Activated T-helper 1 cell treated with anti-CD3 and anti-CD28 coated beads, Interleukin-12 subunit alpha, Interleukin-12 subunit beta, Interleukin-2, Interleukin-4 antibody, amounts not matched to agents 30 ng/mL and 10 ng/mL and 1 ng/mL, durations not matched to agents 14 hours and 24 hours and 36 hours (primary cell): ENCODE results near the gene NBEAL2. TPM values are rescaled to one million over a fixed set of nuclear protein-coding genes. Genes with fewer than 3 reads are reported as not detected.

ENCODE experiments used
- DNase-seq: peaks from one replicate; pipeline ENCODE4 v3.0.0; 2021; ENCODE audit warnings: low spot score
- H3K27ac Mint-ChIP-seq: one replicate; pipeline ENCODE4 v1.8.0; 2021; ENCODE audit warnings: mild to moderate bottlenecking, mixed read lengths
- H3K27me3 Mint-ChIP-seq: one replicate; pipeline ENCODE4 v1.8.0; 2022; ENCODE audit warnings: mild to moderate bottlenecking, moderate library complexity, mixed read lengths; ENCODE audit not compliant: insufficient read depth
- H3K36me3 Mint-ChIP-seq: one replicate; pipeline ENCODE4 v1.8.0; 2021; ENCODE audit warnings: low read depth, mixed read lengths
- H3K4me1 Mint-ChIP-seq: one replicate; pipeline ENCODE4 v1.8.0; 2021; ENCODE audit warnings: low read depth, mixed read lengths
- H3K4me3 Mint-ChIP-seq: one replicate; pipeline ENCODE4 v1.8.0; 2021; ENCODE audit warnings: mild to moderate bottlenecking, moderate library complexity, mixed read lengths
- H3K9me3 Mint-ChIP-seq: one replicate; pipeline ENCODE4 v1.8.0; 2021; ENCODE audit warnings: mixed read lengths
- intact Hi-C: fragments of 100-400 bp; cut with micrococcal nuclease; formaldehyde crosslinking; loops from one replicate; pipeline ENCODE4 v1.15.1; 2024
- total RNA-seq: library from RNA; stranded (reverse); gene quantifications from 2 replicates; pipeline ENCODE4 v1.2.3, GENCODE V29; 2022

The NBEAL2 gene
- total RNA-seq, 1 donor from 2014 or later = 118 TPM

DNA sequence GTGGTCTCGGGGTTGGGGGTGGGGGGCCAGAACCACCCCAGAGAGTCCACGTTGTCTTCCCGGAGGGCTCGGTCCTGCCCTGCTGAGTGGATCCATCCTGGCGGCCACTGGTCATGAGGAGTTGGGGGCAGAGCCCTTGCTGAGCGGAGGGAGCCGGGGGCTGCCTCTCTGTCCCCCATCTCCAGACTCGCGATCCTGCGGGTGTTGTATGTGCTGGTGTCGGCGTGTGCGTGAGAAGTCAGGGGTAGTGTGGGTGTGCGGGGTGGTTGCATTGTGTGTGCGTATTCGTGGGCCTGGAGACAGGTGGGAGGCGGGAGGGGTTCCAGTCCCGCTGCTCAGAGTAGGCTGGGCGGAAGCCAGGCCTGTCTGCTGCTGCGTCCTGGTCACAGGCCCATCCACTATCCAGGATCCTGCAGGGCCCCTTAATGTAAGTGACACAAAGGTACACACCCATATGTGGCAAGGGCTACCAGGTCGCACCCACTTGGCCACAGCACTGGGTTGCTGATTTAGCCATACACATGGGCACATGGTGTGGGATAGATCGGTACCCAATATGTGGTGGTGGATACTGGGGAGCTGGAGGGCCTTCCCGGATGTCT lies 30.7 kb downstream of the NBEAL2 start:
- H3K4me3 Mint-ChIP-seq = no peak overlapping the region
- H3K36me3 Mint-ChIP-seq = peaks cover 14% of the 10 kb centered on the region
- no peaks in the 10 kb centered on the region for H3K27me3 Mint-ChIP-seq
- H3K9me3 Mint-ChIP-seq = no peaks in the 10 kb centered on the region
- intact Hi-C loops = no loop called here
- H3K27ac Mint-ChIP-seq = peak overlapping the region; percentile 32
- H3K4me1 Mint-ChIP-seq = peaks cover 17% of the 10 kb centered on the region
- DNase-seq = no peak

DNA sequence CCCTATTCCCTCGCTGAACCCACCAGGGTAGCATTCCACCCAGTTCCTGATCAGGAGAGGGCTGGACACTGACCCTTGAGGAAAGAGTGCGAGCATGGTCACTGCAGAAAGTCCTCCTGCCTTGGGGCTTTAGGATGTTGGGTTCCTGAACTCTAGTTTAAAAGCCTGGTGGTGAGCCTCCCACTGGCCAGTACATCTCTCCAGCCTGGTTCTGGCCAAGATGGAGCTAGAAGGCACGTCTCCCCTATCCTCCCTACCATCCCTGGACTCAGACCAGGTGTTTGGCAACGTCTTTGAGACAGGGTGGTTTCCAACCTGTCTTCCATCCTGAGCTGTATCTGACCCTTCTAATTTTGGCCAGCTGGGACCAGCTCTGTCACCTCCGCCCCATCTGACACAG lies 31.4 kb downstream of the NBEAL2 start:
- no peak overlapping the region for H3K27ac Mint-ChIP-seq

DNA sequence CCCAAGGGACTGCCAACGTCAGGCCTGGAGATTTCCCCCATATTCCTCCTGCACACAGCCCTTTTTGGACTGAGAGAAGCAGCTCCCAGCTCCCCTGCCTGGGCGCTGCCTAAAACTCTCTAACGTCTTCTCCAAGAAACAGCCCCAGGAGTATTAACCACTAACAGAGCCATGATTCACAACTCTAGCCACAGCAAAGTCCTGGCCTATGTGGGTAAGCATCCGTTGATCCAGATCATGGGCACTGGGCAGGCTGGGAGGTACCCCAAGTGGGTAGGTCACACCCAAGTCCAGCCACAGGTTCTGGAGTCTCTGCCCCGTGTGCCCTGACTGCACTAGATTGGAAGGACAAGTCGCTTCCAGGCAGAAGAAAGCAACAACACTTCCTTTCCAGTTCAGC lies 31.9 kb downstream of the NBEAL2 start:
- no peak overlapping the region for H3K4me3 Mint-ChIP-seq
- peaks cover 20% of the 10 kb centered on the region for H3K36me3 Mint-ChIP-seq
- peaks cover 26% of the 10 kb centered on the region for H3K4me1 Mint-ChIP-seq
- no peaks in the 10 kb centered on the region for H3K27me3 Mint-ChIP-seq
- H3K27ac Mint-ChIP-seq = peak overlapping the region; percentile 31
- no peak for DNase-seq
- no peaks in the 10 kb centered on the region for H3K9me3 Mint-ChIP-seq
- intact Hi-C loops = no loop called here

More for the DNA sequence above, 31.4 kb downstream of the NBEAL2 start:
- DNase-seq = no peak
- Mint-ChIP-seq H3K4me3 (no peak overlapping the region), H3K27me3 (no peaks in the 10 kb centered on the region), H3K36me3 (peaks cover 17% of the 10 kb centered on the region), H3K4me1 (peaks cover 22% of the 10 kb centered on the region), H3K9me3 (no peaks in the 10 kb centered on the region)
- intact Hi-C loops = no loop called here

DNA sequence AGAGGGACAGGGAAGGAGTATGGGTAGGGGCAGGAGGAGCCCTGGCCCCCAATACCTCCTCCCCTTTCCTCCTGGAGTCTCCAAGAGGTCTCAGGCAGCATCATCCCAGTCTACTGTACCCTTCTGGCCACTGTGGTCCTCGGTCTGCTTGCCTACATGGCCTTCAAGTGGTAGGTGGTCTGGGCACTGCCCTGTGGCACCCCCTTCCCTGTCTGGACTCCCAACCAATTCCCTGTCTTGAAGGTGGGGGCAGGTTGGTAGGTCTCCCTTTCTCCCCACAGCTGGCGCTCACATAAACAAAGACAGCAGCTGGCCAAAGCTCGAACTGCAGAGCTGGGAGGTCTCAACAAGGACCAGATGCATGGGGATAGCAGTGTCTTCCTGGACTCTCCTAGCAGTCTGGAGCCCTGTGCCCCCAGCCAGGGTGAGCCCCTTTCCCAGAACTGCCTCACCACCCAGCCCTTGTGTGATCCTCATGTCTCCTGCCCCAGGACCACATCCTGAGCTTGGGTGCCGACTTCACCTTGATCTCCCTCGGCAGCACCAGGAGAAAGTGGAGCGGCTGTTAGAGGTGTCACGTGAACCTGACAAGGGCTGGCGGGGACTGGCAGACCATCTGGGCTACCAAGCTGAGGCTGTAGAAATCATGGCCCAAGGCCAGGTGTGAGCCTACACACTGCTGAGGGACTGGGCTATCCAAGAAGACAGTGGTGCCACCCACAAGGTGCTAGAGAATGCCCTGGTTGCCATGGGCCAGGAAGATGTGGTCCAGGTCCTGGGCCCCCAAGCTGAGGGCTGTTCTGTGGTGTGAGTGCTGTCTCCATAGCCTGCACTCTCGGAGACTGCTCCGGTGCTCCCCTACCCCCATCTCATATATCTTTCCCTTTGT lies 33.1 kb downstream of the NBEAL2 start:
- H3K27ac Mint-ChIP-seq = peak overlapping the region; percentile 31
- intact Hi-C loops = no loop called here
- peaks cover 38% of the 10 kb centered on the region for H3K4me1 Mint-ChIP-seq
- no peak overlapping the region for H3K4me3 Mint-ChIP-seq
- no peaks in the 10 kb centered on the region for H3K27me3 Mint-ChIP-seq
- DNase-seq = no peak
- peaks cover 27% of the 10 kb centered on the region for H3K36me3 Mint-ChIP-seq
- H3K9me3 Mint-ChIP-seq = no peaks in the 10 kb centered on the region

DNA sequence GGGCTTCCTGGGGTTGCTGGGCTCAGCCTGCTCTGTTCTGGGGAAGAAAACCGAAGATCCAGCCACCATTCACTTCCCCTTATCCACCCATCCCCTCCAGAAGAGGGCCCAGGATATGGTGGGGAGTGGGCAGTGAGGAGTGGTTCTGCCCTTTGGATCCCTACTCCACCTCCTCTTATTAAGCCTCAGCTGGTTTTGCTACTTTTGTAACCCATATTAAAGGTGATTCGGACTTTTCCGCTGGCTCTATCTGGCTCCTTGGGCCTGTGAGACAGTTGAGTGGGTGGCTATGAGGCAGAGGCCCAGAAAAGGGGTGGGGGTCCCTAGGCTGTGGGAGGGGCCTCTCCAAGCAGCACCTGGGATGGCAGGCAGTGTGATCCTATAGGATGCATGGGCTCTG lies 33.8 kb downstream of the NBEAL2 start:
- H3K27ac Mint-ChIP-seq = no peak overlapping the region
- no peak for DNase-seq
- H3K4me3 Mint-ChIP-seq = no peak overlapping the region
- no peaks in the 10 kb centered on the region for H3K9me3 Mint-ChIP-seq
- no peaks in the 10 kb centered on the region for H3K27me3 Mint-ChIP-seq
- peaks cover 45% of the 10 kb centered on the region for H3K4me1 Mint-ChIP-seq
- peaks cover 30% of the 10 kb centered on the region for H3K36me3 Mint-ChIP-seq
- intact Hi-C loops = no loop called here

DNA sequence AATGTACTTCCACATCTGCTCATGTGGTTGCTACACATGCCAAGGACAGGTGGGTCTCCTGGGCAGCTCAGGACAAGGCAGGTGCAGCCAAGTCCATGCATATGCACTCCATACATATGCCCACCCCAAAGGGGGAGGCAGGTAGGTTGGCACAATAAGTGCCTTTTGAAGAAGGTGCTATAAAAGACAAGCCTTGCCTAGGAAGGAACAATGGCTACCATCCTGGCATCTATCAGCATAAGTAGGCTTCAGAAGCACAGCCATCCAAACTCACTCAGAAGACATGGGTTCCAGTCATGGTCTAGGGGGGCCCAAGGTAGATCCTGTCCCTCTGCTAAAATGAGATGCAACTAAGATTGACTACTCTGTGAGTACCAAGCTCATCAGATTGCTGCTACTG lies 34.6 kb downstream of the NBEAL2 start:
- Mint-ChIP-seq H3K27ac (no peak overlapping the region), H3K4me1 (peaks cover 53% of the 10 kb centered on the region), H3K36me3 (peaks cover 36% of the 10 kb centered on the region), H3K27me3 (no peaks in the 10 kb centered on the region), H3K9me3 (no peaks in the 10 kb centered on the region), H3K4me3 (no peak overlapping the region)
- DNase-seq = no peak
- intact Hi-C loops = no loop called here

DNA sequence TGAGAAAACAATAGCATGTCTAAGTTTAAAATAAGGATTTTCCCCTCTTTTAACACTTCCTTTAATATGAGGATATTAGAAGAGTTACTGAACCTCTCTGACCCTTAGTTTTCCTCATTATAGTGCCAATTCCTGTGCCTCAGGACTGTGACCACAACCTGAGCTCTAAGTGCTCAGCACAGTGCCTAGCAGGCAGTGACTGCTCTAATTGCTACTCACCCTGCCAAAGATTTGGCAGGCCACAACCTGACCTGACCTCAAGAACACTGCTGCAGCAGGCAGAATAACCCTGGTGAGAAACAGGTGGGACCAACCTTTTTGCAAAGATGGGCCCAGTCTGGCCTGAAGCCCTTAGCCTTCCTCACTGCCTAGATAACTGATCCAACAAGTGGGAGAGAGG lies 35.7 kb downstream of the NBEAL2 start:
- intact Hi-C loops = loop anchor here (5.0 kb wide), 1 partner anchor 267 kb away; the partner anchor contains the start of genes KIF9 and KLHL18
- Mint-ChIP-seq H3K4me3 (no peak overlapping the region), H3K36me3 (peaks cover 40% of the 10 kb centered on the region), H3K4me1 (peaks cover 64% of the 10 kb centered on the region), H3K27me3 (no peaks in the 10 kb centered on the region), H3K9me3 (no peaks in the 10 kb centered on the region), H3K27ac (no peak overlapping the region)
- DNase-seq = no peak

DNA sequence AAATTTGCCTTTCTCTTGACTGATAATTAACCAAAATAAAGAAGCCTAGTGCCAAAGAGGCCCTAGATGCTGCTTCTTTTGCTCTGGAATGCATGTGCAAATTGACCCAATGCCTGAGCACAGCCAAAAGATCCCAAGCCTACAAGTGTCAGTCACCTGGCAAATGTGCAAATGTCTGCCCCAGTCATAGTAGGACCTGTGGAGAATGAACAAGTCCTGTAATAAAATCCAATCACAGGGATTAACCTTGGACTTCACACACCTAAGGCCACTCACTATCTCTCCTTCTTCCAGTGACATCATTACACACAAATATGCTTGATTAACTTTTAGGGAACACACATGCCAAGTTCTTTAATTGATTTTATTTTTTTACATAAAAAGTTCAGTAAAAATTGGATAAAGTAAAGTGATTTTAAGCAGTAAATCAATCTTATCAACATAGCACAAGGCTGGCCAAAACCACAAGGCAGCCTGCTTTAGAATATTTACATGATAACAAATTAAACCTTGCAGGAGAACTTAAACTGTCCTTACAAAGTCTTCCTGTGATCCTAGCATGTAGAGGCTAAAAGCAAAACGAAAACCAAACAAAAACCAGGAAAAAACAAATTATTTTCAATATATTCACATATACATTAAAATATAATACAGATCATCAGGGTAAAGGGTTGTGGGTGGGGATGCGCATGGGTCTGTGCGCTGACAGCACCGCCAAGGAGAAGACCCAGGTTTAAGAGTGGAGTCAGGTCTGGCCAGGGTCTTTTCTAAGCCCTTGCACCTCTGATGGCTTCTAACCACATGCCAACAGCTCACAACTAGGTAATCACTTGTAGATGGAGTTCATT lies 36.8 kb downstream of the NBEAL2 start:
- Mint-ChIP-seq H3K4me1 (peaks cover 64% of the 10 kb centered on the region), H3K27ac (peak overlapping the region; percentile 87), H3K27me3 (no peaks in the 10 kb centered on the region), H3K36me3 (peaks cover 39% of the 10 kb centered on the region), H3K9me3 (no peaks in the 10 kb centered on the region), H3K4me3 (no peak overlapping the region)
- no peak for DNase-seq
- intact Hi-C loops = loop anchor here (5.0 kb wide), 1 partner anchor 266 kb away; the partner anchor contains the start of genes KIF9 and KLHL18

DNA sequence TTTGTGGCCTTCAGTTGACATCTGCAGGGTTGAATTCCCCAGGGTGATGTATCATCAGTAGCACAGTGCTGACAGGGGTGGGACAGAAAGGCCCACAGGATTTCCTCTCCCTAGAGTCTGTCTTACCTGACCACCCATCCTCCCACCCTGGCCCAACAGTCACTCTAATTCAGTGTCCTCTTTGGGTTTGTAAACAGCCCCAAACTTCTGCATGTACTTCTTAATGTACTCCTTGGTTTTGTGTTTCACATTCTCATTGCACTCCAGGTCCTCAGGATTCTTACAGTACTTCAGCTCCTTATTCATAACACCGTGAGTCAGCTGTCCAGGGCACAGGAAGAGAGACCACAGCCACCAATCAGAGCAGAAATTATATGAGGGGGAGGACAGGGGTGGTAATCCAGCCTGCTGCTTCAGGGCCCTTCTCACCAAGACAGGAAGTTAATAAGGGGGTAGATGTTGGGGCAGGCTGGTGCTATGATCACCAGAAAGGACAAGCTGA lies 37.5 kb downstream of the NBEAL2 start:
- no peak for DNase-seq
- H3K4me1 Mint-ChIP-seq = peaks cover 57% of the 10 kb centered on the region
- H3K27me3 Mint-ChIP-seq = no peaks in the 10 kb centered on the region
- peak overlapping the region; percentile 87 for H3K27ac Mint-ChIP-seq
- peak overlapping the region; percentile 59 for H3K4me3 Mint-ChIP-seq
- H3K36me3 Mint-ChIP-seq = peaks cover 39% of the 10 kb centered on the region
- intact Hi-C loops = loop anchor here (1.0 to 5.0 kb wide), 2 partner anchors 8 to 265 kb away; partner anchors contain the start of genes KIF9 and KLHL18
- no peaks in the 10 kb centered on the region for H3K9me3 Mint-ChIP-seq

DNA sequence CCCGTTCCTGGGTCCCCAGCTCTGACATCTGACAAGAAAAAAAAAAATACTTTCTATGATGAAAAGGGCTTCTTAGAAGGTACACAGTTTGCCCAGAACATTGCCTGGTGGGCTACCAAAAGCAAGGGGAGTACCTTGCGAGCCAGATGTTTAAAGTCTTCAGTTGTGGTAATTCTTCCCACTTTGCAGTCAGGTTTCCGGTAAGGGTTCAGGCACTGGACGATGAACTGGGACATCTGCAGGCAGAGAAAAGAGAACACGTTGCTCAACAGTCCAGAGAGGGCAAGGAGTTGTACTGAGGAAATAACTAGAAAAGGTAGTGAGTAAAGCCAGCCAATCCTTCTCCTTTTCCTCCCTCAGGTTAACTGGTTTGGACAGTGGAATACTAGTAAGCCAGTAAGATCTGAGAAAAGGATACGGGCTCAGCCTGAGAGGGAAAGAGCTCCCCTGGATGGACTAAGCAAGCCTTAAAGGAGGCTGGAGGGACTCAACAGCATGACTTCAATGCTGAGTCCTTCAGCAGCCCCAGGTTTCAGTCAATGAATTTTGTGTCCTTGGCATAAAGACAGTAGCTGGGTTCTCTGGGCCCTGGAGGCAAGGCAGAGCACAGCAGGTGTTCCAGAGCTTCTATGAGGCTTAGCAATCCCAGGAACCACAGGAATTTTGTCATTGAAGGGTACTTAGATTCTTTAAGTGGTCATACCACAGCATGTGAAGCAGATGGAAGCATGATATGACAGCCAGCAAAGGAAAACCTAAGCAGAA lies 38.2 kb downstream of the NBEAL2 start:
- DNase-seq = no peak
- no peak overlapping the region for H3K4me3 Mint-ChIP-seq
- H3K27ac Mint-ChIP-seq = peak overlapping the region; percentile 87
- H3K27me3 Mint-ChIP-seq = no peaks in the 10 kb centered on the region
- H3K4me1 Mint-ChIP-seq = peaks cover 57% of the 10 kb centered on the region
- H3K36me3 Mint-ChIP-seq = peaks cover 37% of the 10 kb centered on the region
- intact Hi-C loops = loop anchor here (1.0 to 5.0 kb wide), 5 partner anchors 8 to 265 kb away; partner anchors contain the start of genes KIF9, KLHL18 and SETD2
- no peaks in the 10 kb centered on the region for H3K9me3 Mint-ChIP-seq

DNA sequence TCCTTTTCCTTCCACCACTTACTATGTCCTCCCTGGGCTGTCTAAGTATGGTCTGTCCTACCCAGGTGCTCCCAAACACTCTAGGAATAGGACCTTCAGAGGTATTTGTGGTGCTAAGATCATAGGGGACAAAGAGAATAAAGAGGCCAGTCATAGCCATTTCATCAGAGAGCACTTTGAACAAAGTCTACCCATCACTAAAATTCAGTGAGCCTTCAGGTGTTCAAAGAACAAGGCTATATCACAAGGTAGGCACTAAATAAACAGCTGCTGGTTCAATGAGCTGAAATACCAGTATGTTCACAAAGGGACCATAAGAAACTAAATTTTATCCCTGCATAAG lies 38.8 kb downstream of the NBEAL2 start:
- H3K27ac Mint-ChIP-seq = no peak overlapping the region
- no peak for DNase-seq
- intact Hi-C loops = loop anchor here (2.0 to 5.0 kb wide), 4 partner anchors 31 to 264 kb away; partner anchors contain the start of genes KIF9, KLHL18 and SETD2
- no peaks in the 10 kb centered on the region for H3K27me3 Mint-ChIP-seq
- peaks cover 57% of the 10 kb centered on the region for H3K4me1 Mint-ChIP-seq
- no peaks in the 10 kb centered on the region for H3K9me3 Mint-ChIP-seq
- peaks cover 35% of the 10 kb centered on the region for H3K36me3 Mint-ChIP-seq
- H3K4me3 Mint-ChIP-seq = no peak overlapping the region

DNA sequence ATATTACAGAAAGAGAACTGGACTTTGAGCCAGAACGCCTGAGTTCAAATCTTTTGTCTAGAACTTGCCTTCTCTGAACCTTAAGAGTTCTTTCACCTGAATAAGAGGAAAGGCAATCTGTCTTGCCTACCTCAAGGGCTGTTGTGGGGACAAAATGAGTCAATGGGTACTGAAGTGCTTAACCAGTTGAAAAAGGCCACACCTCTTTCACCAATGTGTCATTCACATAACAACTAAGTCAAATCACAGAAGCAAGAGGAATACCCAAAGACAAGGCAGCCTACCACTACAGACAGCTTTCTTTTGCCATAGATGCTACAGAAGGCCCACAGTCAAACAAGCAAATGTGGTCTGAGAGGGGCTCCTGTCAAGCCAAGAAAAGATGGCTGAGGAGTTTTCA lies 39.7 kb downstream of the NBEAL2 start:
- Mint-ChIP-seq H3K4me1 (peaks cover 54% of the 10 kb centered on the region), H3K27ac (peak overlapping the region; percentile 72), H3K9me3 (no peaks in the 10 kb centered on the region), H3K27me3 (no peaks in the 10 kb centered on the region), H3K36me3 (peaks cover 30% of the 10 kb centered on the region), H3K4me3 (peak overlapping the region; percentile 24)
- intact Hi-C loops = loop anchor here (1.0 to 5.0 kb wide), 8 partner anchors 12 to 305 kb away; partner anchors contain the start of genes KIF9, KLHL18, NBEAL2 and SETD2
- peak; percentile 50 for DNase-seq
